HG02885 (cell line): Measurements from ENCODE around the gene CCL19.
"Not testable (repeated sequence)": the region's sequence is repeated elsewhere in the genome, so short reads cannot be mapped to it uniquely, and the experiment has no call there.

ENCODE experiments used
- ATAC-seq: cut with Tn5 transposase; IDR thresholded peaks from one replicate; pipeline ENCODE4 v1.9.1; 2021; ENCODE audit warnings: mild to moderate bottlenecking; ENCODE audit not compliant: unreplicated experiment, poor library complexity

CCL19 gene

DNA sequence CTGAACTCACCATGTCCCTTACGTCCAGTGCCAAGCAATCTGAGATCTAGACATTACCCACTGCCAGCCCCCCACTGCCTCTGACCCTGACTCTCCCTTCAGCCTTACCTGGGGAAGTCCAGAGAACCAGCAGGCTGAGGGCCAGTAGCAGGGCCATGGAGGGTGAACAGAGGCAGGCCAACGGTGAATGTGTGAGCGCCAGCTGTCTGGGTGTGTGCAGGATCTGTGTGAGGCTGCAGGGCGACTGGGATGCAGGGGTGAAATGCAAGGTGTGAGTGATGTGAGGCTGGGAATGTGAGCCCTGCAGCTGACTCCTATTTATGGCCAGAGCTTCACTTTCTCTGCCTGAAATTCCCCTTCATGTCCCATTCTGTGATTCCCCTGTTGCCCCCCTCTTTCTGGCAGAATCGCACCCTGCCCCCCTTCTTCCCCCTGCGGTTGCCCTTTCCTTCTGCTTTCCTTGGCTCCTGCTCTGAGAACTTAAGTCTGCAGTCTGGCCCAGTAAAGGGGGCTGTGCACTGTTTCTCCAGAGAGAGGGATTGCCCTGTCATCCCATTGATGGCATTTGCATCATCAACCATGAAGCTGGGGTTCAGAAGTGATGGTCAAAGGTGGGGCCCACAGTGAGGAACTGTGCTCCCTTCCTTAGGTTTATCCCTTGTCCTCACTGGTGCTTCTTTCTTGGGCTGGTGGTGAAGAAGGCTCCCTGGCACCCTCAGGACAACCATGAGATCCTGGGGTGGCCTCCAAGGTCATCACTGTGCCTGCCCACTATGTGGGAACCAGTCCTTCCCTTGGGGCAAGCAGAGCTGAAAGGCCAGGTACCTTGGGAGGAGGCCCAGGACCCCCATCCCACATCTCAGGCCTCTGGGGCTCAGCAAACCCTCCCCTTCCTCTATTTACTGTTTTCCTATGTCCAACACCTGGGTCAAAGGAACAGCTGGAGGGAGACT lies at the start of gene CCL19:
Gene CCL19, minus strand, starts transcription at position 294 of the 953 bp plus-strand sequence. Its CDS starts 137 bp downstream, at position 157.
- ATAC-seq = no peak

- ATAC-seq = not testable (repeated sequence)
These were observed 49.1 kb upstream of the CCL19 start for GRCh38 chr9:34740176-34740575.

GRCh38 chr9:34737677-34738260 lies 46.7 kb upstream of the CCL19 start:
- no peak for ATAC-seq

GRCh38 chr9:34734720-34735119 lies 43.6 kb upstream of the CCL19 start:
- ATAC-seq = no peak

DNA sequence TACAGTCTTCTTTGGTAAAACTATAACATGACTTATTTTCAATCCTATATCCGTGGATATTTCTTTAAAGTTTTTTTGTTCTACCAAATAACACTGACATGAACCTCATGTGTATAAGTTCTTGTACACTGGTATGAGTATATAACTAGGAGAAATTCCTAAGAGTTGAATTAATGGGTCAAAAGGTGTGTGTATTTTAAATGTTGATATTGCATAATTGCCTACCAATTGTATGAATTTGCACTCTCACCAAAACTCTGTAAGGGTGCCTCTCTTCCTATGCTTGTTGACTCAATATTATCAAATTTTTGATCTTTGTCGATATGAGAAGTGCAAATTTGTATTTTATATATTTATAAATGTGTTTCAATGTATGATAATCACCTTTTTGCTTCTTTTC lies 41.8 kb upstream of the CCL19 start:
- no peak for ATAC-seq

- no peak for ATAC-seq
These were observed 41.4 kb upstream of the CCL19 start for GRCh38 chr9:34732478-34732877.

GRCh38 chr9:34723141-34723540 lies 32.1 kb upstream of the CCL19 start:
- ATAC-seq = no peak

DNA sequence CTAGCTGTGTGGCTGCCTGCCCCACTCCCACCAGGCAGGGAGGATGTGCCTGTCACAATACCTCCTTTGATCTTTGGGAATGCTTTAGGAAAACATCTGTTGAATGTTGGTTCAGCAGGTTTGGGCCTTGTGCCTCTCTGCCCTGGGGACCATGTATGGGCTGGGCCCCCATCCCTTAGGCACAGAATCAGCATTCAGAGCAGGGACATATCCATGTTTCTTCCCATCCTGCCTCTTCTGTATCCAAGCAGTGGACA lies 28.6 kb upstream of the CCL19 start:
- ATAC-seq = not testable (repeated sequence)

DNA sequence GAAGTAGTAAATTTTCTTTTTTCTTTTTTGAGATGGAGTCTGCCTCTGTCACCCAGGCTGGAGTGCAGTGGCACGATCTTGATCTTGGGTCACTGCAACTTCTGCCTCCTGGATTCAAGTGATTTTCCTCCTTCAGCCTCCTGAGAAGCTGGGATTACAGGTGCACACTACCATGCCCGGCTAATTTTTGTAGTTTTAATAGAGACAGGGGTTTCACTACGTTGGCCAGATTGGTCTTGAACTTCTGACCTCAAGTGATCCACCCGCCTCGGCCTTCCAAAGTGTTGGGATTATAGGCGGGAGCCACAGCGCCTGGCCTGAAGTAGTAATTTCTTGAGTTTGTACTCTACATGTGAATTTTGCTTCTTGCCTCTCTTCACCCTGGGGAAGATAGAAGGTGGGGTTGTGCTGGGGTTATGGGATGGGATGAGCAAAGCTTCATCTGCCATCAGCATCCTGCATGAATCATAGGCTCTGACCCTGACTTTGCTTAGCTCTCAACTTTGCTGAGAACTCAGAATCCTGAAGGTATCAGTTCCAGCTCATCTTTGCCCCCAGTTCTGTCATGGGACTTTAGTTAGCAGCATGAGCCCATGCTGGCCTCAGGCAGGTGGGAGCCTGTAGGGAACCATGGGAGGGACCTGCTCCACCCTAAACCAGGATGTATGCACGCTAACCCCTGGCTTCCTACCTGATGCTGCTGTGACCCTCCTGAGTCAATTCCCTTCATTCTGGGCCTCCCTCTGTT lies 28.1 kb upstream of the CCL19 start:
- ATAC-seq = no peak

DNA sequence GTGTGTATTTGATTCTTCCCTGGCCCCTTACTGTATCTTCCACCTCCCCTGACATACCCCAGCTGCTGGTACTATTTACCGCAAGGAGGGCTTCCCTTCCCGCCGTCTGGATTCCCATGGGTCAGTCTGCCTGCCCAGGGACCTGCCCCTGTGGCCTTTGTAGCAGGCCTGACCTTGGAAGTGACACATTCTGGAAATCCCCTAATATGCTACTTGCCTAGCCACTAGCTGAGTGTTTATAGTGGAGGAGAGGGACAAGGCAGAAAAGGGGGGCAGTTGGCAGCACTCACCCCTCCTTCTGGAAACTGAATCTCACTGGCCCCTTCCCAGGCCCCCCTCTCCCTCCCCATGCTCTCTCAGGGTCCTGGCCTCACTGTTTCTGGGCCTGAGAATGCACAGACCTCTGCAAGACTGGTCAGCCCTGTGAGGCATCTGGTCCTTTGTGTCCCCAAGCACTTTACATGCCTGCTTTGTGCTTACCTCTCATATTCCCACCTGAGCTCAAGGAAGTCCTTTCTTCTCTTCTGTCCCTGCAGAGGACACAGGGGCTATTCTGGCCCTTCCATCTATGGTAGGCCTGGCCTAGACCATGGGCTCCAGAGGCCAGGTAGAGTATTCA lies 27.0 kb upstream of the CCL19 start:
- no peak for ATAC-seq

DNA sequence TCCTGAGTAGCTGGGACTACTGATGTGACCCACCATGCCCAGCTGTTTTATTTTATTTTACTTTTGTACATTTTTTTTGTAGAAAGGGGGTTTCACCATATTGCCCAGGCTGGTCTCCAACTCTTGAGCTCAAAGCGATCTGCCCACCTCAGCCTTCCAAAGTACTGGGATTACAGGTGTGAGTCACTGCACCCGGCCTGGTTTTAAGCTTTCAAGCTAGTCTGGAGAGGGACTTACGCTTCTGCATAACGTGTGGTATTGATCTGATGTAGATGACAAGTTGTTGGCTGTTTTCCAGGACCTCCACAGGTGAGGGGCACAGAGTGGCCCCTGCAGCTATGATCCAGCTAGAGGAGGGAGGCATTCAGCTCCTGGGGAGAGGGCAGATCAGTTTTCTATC lies 25.6 kb upstream of the CCL19 start:
- no peak for ATAC-seq

DNA sequence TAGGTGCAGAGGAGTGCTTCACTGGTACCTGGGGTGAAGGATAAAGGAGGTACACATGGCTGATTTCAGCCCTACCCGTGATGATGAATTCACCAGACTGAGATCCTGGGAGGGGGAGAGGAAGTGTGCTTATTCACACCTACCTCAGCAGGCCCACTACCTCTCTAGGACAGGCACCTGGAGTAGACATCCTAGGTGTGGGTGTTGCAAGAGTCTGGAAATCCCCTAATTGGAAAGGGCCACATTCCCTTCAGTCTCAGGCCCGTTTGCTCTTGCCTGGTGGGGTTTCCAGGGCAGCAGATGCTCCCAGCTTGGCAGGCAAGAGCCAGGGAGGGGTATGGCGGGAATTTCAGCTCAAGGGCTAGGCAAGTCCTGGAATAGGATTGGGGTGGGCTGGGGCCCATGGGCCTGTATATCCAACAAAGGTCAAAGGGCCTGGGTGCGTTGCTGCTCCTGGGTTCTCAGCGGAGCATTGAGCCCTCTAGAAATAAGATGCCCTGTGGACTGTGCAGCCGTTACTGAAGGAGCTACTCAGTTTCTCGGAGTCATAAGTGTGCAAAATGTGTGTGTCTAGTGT lies 24.7 kb upstream of the CCL19 start:
- ATAC-seq = no peak

- no peak for ATAC-seq
These were observed 22.9 kb upstream of the CCL19 start for GRCh38 chr9:34714007-34714406.

DNA sequence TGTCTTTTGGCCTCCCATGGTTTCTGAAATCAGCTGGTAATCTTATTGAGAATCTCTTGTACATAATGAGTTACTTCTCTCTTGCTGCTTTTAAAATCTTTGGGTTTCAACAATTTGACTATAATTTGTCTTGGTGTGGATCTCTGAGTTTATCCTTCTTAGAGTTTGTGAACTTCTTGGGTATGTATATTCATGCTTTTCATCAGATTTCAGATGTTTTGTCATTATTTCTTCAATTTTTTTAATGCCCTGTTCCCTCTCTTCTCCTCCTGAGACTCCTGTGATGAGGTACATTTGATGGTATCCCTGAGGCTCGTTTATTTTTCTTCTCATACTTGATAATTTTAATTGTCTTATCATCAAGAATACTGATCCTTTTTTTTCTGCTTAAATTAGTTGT lies 21.1 kb upstream of the CCL19 start:
- no peak for ATAC-seq

- ATAC-seq = no peak
These were observed 18.9 kb upstream of the CCL19 start, which contains the start of gene CCL21 for GRCh38 chr9:34710023-34710422. CCL21 (minus strand) TSS chr9:34710136; CDS start chr9:34710066, 70 bp downstream.

GRCh38 chr9:34709196-34709978 lies 18.3 kb upstream of the CCL19 start:
- no peak for ATAC-seq

DNA sequence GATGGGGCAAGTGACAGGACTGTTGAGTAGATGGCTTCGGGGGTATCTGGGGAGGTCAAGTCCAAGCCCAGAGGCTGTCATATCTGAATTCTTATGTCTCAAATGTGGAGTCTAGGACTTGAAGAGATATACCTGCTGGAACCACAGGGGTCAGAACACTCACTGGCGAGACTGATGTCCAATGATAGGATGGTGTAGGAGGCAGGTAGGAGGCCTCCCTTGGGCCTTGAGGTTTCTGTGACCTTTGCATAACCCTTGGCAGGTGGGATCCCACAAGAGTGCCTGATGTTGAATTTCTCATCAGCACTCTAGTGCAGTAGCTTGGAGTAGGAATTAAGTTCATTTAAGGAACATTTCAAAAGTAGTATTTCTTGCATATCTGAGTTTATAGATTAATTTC lies 16.1 kb upstream of the CCL19 start:
- ATAC-seq = no peak

- peak; percentile 80 for ATAC-seq
These were observed 11.0 kb upstream of the CCL19 start for GRCh38 chr9:34701769-34702736.
